Measurements from ENCODE around the gene TET1. TPM values are rescaled to one million over a fixed set of nuclear protein-coding genes. Genes with fewer than 3 reads are reported as not detected.

TET1 gene
- total and polyA plus RNA-seq, 9 of the 15 experiments (the other 6 are each of a cell fraction or from before 2014, with no cell fraction given) = 2.6 to 21.3 (median 11.6) TPM

DNA sequence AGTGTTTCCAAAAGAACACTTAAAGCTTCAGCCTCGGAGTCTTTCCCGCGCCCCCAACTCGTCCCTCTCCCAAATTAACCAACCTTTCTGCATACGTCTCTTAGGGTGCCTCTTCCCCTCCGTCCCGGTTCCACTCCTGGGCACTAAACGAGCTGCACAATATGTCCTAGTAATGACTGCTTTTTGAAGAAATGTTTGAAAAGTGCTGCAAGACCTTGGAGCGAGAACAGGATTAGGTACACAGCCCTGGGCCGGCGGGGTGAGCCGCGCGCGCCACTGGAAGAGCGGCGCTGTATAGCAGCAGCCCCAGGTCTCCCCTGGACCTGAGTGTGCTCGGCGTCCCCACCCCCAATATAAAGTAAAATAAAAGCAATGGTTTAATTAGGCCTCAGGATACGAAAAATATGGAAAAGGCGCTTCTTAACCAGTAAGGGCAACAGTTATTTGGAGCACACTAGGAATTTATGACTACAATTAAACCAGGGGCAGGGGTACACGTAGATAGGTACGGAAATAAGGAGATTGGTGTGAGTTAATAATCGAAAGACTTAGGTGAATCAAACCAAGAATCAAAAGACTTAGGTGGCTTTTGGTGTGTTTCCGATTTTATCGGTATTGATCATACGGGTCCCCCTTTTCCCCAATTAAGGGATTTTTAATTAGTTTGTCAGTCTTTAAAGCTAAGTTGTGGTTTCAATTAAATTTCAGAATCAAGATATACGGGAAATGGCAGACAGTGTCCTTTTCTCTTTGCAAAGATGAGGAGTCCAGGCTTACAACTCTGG, 1.9 kb downstream of the TET1 start (continued):
- TF ChIP-seq ZNF639 (CRISPR knock-in tag; conservative IDR thresholded peaks at IDR 0.05 in 1 of 2, IDR thresholded peaks at IDR 0.05 in 1 of 2) = no peak
- no peak for TF ChIP-seq ZNF584 (CRISPR knock-in tag; IDR thresholded peaks at IDR 0.05; ENCODE audit: low read depth)
- TF ChIP-seq FUS (optimal IDR thresholded peaks at IDR 0.05; ENCODE audit: low read depth, low read length) = no peak
- peak; percentile 69; the same call in 1 of the 2 replicates for TF ChIP-seq ZNF717 (CRISPR knock-in tag; IDR thresholded peaks at IDR 0.05)
- TF ChIP-seq SMARCC2 (IDR thresholded peaks at IDR 0.05; ENCODE audit: low read depth) = peak; percentile 67; the same call in 1 of the 2 replicates
- no peak for TF ChIP-seq RBM34 (IDR thresholded peaks at IDR 0.05; ENCODE audit: borderline replicate concordance, insufficient read depth, low read length)
- no peak for TF ChIP-seq ZNF165 (CRISPR knock-in tag; IDR thresholded peaks at IDR 0.05; ENCODE audit: borderline replicate concordance)
- TF ChIP-seq RFX7 (CRISPR knock-in tag; IDR thresholded peaks at IDR 0.05) = no peak
- TF ChIP-seq KAT2B (IDR thresholded peaks at IDR 0.05; ENCODE audit: low read depth, low read length) = no peak
- no peak for TF ChIP-seq MNT (conservative IDR thresholded peaks at IDR 0.05)
- TF ChIP-seq ZBTB1 (CRISPR knock-in tag; IDR thresholded peaks at IDR 0.05; ENCODE audit: borderline replicate concordance, low read depth) = no peak
- 0 out of 2 replicates have a peak, but pooled peaks have one; percentile 13 for TF ChIP-seq ATF6 (CRISPR knock-in tag; IDR thresholded peaks at IDR 0.05)
- TF ChIP-seq ZNF3 (CRISPR knock-in tag; IDR thresholded peaks at IDR 0.05) = no peak
- no peak for TF ChIP-seq ETS1 (conservative IDR thresholded peaks at IDR 0.05; ENCODE audit: control insufficient read depth, low read depth, low read length)
- no peak for TF ChIP-seq MTA1 (IDR thresholded peaks at IDR 0.05; ENCODE audit: borderline replicate concordance)
- TF ChIP-seq TEAD4 (IDR thresholded peaks at IDR 0.05; ENCODE audit: low read length) = peak; percentile 23; the same call in 1 of the 2 replicates
- no peak for TF ChIP-seq TEAD4 (CRISPR knock-in tag; IDR thresholded peaks at IDR 0.05; ENCODE audit: borderline replicate concordance)
- TF ChIP-seq GATAD2A (IDR thresholded peaks at IDR 0.05) = peak; percentile 46; the same call in 1 of the 2 replicates
- no peak for TF ChIP-seq NCOR1 (IDR thresholded peaks at IDR 0.05)
- TF ChIP-seq GATA2 (CRISPR knock-in tag; IDR thresholded peaks at IDR 0.05) = no peak

Data from K562 (cell line).